ENCODE measurements around the gene HECW1.
"Not testable (repeated sequence)": the region's sequence is repeated elsewhere in the genome, so short reads cannot be mapped to it uniquely, and the experiment has no call there.

HECW1 gene

GRCh38 chr7:43537765-43538403 lies 425.4 kb downstream of the HECW1 start:
- DNase-seq (ENCODE audit: low read depth): no peak

- no peak for DNase-seq (ENCODE audit: low read depth)
These were observed 425.9 kb downstream of the HECW1 start for GRCh38 chr7:43538404-43538771.

DNA sequence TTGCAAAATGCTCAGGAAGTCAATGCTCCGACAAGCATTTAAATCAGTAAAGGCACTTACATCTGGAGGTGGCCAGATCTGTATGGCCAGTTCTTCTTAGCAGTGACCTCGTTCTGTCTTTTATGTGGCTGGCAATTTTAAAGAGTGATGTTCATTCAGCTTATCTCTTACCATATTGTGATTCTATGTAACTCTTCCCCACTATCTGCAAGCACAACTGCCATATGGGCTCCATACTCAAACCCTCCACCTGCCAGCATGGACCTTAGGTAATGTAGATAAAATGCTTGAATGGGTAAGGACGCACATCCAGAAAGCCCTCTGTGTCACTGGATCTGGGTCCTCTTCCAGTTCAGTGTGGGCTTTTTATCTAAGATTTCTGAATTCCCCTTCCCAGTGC lies 428.0 kb downstream of the HECW1 start:
- no peak for DNase-seq (ENCODE audit: low read depth)

DNA sequence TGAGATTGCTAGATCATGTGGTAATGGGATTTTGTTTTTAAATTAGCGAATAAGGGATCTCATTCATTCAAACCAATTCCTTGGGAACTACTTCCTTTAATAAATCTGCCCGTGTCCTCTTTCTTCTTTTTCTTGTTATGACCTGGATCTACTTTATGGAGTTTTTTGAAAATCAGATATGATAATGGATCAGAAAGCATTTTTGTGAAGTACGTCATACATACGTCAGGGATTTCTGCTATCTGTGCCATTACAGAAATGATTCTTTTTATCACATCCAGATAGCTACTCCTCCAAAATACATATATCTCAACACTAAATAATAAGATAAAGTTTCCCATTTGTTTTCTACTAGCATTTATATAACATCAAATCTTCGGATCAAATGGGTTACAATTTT lies 430.3 kb downstream of the HECW1 start:
- no peak for DNase-seq (ENCODE audit: low read depth)

GRCh38 chr7:43546231-43546630 lies 433.8 kb downstream of the HECW1 start:
- no peak for DNase-seq (ENCODE audit: low read depth)

- DNase-seq (ENCODE audit: low read depth): no peak
These were observed 438.0 kb downstream of the HECW1 start for GRCh38 chr7:43550427-43550826.

- no peak for DNase-seq (ENCODE audit: low read depth)
These were observed 439.7 kb downstream of the HECW1 start for GRCh38 chr7:43552122-43552521.

- DNase-seq (ENCODE audit: low read depth): no peak
These were observed 441.6 kb downstream of the HECW1 start for GRCh38 chr7:43553999-43554398.

- no peak for DNase-seq (ENCODE audit: low read depth)
These were observed 442.0 kb downstream of the HECW1 start for GRCh38 chr7:43554423-43554822.

DNA sequence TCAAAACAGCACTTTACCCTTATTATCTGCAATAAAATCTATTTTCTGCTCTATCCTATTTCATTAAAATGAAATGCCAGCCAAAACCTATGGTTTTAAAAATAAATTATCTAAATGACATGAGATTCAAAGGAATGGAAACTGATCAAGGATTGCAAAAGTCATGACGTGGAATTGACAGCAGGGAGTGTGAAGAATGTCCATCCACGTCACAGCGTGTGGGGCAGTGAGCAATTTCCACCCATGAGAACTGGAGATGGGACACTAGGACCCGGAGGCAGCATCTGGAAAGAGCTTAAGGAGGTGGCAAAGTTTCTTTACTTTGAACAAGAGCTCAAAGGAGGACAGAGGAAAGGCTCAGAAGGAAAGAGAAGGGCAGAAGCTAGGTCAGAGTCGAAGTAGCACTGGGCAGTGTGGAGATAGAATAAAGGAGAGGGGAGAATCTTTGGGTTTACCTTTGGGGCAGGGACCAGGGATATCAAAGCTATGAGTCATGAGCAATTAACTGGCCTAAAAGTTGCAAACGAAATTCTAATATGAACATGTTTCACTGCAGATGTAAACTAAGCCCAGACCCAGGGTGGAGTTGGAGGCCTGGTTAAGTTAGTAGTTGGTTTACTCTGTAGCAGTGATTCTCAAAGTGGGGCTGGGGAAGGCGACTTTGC lies 445.5 kb downstream of the HECW1 start:
- DNase-seq (ENCODE audit: low read depth): no peak

DNA sequence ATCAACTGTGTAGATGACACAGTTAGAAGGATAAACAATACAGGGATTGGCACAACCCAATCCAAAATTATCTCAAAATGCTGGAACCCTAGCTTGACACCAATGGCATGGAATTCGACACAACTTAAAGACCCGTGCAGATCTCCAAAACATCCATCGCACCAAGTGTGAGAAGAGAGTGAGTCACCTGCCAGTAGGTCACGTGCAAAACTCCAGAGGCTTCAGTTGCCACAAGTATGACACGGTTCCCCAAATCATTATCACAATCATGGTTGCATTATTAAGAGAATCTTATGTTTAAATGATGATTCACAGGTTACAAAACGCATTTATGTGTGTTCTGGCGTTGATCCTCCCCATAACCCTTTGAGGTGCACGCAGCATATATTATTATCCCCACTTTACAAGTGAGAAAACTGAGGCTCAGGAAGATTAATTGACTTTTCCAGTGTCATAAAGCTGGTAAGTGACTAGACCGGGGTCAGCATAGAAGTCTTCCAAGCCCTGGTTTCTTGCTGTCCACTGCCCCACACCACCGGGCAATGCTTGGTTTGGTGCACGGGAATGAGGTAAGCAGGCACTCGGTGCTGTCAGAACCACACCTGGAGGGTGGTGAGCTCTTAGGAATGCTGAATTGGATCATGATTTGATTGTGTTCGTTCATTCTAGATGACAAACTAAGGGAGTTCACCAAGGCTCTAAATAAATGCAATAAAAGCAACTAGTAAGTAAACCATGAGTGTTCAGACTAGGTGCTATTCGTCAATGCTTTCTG lies 446.9 kb downstream of the HECW1 start:
- no peak for DNase-seq (ENCODE audit: low read depth)

DNA sequence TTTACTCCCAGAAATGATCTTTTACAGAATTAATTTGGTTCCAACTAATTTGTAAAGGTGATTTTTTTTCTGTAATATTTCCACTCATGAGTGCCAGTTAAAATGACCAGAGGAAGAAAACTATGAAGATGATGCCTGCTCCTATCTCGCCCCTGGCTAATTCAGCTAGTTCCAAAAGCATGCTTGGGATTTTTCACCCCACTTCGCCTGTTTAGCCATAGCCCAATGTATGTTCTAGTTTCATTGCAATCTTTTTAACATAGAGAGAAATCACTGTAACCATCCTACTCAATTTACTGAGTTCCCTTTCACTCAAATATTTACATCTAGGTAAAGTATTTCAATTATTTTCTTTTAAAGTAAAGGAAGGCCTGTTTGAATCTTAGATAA lies 447.5 kb downstream of the HECW1 start:
- no peak for DNase-seq (ENCODE audit: low read depth)

DNA sequence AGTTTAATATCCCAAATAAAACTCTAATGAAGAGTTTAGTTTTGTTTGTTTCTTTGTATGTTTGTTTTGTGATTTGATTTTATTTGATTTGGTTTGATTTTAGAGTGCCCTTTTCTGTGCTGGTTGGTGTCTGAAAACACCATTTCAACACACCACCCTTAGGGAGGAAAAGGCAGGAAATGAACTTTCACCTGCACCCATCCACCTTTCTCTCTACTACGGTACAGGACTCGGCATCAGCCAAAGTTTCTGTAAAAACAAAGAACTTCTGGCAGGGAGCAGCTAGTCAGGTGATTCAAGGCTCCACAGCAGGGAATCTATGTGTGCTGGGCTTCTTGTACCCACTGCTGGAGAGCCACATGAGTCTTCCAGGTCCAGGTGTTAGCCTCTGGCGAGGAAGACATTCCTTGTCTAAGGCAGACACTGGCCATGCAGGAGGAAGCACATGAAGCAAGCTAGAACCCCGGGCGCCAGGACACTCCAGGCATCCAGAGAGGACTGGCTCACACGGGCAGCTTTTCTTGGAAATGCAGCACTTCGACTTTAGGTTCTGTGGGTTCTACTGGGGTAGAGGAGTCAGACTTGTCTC lies 448.4 kb downstream of the HECW1 start:
- DNase-seq (ENCODE audit: low read depth): no peak

DNA sequence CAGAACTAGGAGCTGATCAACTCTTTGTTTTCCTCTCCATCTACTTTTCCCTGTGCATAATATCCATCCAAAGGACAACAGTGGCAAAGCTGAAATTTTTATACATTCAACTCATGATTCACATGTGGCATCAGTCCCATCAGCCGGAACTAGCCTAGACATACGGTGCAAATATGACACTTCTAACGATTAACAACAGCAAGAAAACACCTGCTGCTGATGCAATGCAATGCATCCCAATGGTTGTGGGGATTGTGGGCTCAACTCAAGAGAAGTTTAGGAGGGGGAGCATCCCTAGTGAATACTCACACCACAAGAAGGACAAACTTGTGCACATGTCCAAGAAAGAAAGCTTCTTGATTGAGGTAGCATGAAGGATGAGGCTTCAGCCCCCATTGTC lies 449.9 kb downstream of the HECW1 start:
- no peak for DNase-seq (ENCODE audit: low read depth)

DNA sequence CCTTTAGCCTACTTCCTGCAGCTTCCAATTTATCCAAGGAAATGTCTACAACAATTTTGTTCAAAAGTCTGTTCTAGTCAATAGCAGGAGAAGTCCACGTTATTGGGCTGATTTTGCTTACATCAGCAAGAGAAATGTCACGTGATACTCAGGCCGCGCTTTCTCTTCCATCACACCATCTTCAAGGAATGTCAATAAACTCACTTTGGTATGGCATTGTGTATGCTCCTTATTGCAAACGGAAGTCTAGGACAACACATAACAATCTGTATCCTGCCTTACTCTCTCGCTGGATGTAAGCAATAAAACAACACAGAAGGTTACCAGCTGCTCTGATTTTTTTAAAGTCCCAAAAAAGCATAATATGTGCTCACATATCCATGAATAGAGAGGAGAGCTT lies 453.3 kb downstream of the HECW1 start:
- no peak for DNase-seq (ENCODE audit: low read depth)

DNA sequence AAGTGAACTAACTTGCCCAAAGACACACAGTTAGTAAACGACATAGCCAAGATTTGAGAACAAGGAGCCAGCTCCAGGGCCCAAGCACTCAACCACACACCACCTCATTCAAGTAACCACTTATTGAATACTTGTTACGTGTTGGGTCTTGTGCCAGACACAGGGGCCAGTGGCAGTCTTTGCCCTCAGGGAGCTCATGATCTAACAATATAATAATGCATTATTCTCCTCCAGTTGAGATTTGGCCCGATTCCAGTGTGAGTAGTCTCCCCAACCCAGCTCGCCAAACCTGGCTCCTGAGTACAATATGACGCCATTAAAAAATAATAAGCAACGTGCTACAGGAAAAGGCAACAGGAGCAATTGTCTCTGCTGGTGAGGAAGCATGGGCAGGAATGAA lies 456.1 kb downstream of the HECW1 start:
- DNase-seq (ENCODE audit: low read depth): no peak

GRCh38 chr7:43569424-43569823 lies 457.0 kb downstream of the HECW1 start:
- no peak for DNase-seq (ENCODE audit: low read depth)

- DNase-seq (ENCODE audit: low read depth): no peak
These were observed 458.4 kb downstream of the HECW1 start for GRCh38 chr7:43570688-43571365.

- no peak for DNase-seq (ENCODE audit: low read depth)
These were observed 460.1 kb downstream of the HECW1 start for GRCh38 chr7:43572516-43573049.

- not testable (repeated sequence) for DNase-seq (ENCODE audit: low read depth)
These were observed 461.4 kb downstream of the HECW1 start for GRCh38 chr7:43573832-43574231.

DNA sequence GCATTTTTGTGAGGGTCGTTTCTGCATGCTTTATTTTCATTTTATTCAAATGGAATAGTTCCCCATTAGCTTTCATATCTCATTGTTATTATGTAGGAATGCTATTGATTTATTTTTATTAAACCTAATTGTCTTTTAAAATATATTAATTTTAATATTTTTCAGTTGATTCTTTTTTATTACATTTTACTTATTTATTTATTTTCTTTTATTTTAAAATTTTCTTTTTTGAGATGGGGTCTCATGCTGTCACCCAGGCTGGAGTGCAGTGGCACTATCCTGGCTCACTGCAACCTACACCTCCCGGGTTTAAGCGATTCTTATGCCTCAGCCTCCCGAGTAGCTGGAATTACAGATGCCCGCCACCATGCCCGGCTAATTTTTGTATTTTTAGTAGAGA lies 463.1 kb downstream of the HECW1 start:
- no peak for DNase-seq (ENCODE audit: low read depth)

DNA sequence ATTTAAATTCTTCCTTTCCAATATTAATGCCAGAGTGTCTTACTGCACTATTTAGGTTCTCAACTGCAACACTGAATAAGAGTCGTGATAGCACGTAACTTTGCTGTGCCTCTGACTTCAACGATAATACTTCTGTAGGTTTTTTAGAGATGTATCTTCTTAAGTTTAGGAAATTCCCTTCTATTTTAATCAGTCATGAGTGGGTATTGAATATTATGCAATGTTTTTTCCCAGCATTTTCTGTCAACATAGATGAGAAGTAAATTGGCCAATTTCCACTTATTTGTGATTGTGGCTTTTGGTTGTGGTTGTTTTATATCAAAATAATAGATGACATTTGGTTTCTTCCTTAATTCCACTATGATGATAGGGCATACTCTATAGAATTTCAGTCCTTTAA lies 463.8 kb downstream of the HECW1 start:
- no peak for DNase-seq (ENCODE audit: low read depth)
